Testis (tissue), 3 donors: ENCODE data around the gene EHMT1. TPM values are rescaled to one million over a fixed set of nuclear protein-coding genes. Genes with fewer than 3 reads are reported as not detected.
"Not testable (repeated sequence)": the region's sequence is repeated elsewhere in the genome, so short reads cannot be mapped to it uniquely, and the experiment has no call there.

Experiments used
- DNase-seq: peaks from one replicate; pipeline ENCODE4 v3.0.0-alpha.2; 2019
- H3K27ac ChIP-seq, 2 donors: fragments of 200-600 bp; sonication (generic); one replicate each; pipeline ENCODE4 v1.5.1; 2019
- H3K27me3 ChIP-seq: fragments of 200-600 bp; sonication (generic); one replicate; pipeline ENCODE4 v1.5.1; 2019
- H3K36me3 ChIP-seq: fragments of 200-600 bp; sonication (generic); one replicate; pipeline ENCODE4 v1.5.1; 2017; ENCODE audit warnings: low read depth; ENCODE audit errors: missing control alignments
- H3K4me1 ChIP-seq: fragments of 200-600 bp; sonication (generic); one replicate; pipeline ENCODE4 v1.5.1; 2019
- H3K4me3 ChIP-seq, 2 donors: fragments of 200-600 bp; sonication (generic); one replicate each; pipeline ENCODE4 v1.5.1; 2017 to 2019
- H3K9me3 ChIP-seq: fragments of 200-600 bp; sonication (generic); one replicate; pipeline ENCODE4 v1.5.1; 2017
- POLR2A ChIP-seq: fragments of 450-650 bp; IDR thresholded peaks from one replicate; pipeline ENCODE4 v1.6.1; 2017; ENCODE audit warnings: antibody characterized with exemption, mild to moderate bottlenecking, moderate library complexity
- WGBS, 2 donors: methylation state at CpG; one replicate each; pipeline ENCODE4 v1.1.5; 2018; 5-methylcytosine and 5-hydroxymethylcytosine counted together
- intact Hi-C: fragments of 100-400 bp; cut with DNase I; formaldehyde crosslinking; loops from one replicate; pipeline ENCODE4 v1.15.1; 2023; ENCODE audit warnings: low total_unique reads
- polyA plus RNA-seq: library from polyadenylated mRNA; stranded (reverse); fragments of 350-450 nt; fragmentation: Illumina TruSeq; extraction: RNeasy Lipid Tissue Mini Kit (QIAGEN cat#74804); gene quantifications from one replicate; pipeline ENCODE4 v1.2.3, GENCODE V29; 2014; ENCODE audit warnings: low read depth, low replicate concordance; ENCODE audit not compliant: insufficient read depth
- total RNA-seq, 2 donors: library from RNA; depleted of rRNA; stranded (reverse); fragments of >200 nt; gene quantifications; one replicate each; pipeline ENCODE4 v1.2.3, GENCODE V29; 2016
- TF ChIP-seq, protein P1 (sequence below), 3 experiments: fragments of 450-650 bp in 2 of 3; fragments of 200-600 bp in 1 of 3; sonication (generic) in 1 of 3; IDR thresholded peaks; one replicate each; pipeline ENCODE4 v1.5.1; 2016 to 2019; ENCODE audit warnings: antibody characterized with exemption in 3 of 3, mild to moderate bottlenecking in 2 of 3, moderate library complexity in 1 of 3

EHMT1 gene
- total and polyA plus RNA-seq, 3 donors from 2014 or later, result 116 to 207 (median 193) TPM

GRCh38 chr9:137626464-137626863 is 7.7 kb downstream of the EHMT1 start:
- Histone ChIP-seq H3K4me3 (no peak overlapping the region), H3K9me3 (no peaks in the 10 kb centered on the region), H3K27ac (no peak overlapping the region), H3K36me3 (no peaks in the 10 kb centered on the region), H3K4me1 (peaks cover 23% of the 10 kb centered on the region), H3K27me3 (no peaks in the 10 kb centered on the region)
- intact Hi-C loops, result no loop called here
- no peak for DNase-seq
- TF ChIP-seq, protein P1, sequence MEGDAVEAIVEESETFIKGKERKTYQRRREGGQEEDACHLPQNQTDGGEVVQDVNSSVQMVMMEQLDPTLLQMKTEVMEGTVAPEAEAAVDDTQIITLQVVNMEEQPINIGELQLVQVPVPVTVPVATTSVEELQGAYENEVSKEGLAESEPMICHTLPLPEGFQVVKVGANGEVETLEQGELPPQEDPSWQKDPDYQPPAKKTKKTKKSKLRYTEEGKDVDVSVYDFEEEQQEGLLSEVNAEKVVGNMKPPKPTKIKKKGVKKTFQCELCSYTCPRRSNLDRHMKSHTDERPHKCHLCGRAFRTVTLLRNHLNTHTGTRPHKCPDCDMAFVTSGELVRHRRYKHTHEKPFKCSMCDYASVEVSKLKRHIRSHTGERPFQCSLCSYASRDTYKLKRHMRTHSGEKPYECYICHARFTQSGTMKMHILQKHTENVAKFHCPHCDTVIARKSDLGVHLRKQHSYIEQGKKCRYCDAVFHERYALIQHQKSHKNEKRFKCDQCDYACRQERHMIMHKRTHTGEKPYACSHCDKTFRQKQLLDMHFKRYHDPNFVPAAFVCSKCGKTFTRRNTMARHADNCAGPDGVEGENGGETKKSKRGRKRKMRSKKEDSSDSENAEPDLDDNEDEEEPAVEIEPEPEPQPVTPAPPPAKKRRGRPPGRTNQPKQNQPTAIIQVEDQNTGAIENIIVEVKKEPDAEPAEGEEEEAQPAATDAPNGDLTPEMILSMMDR (IDR thresholded peaks at IDR 0.05), result no peak
- TF ChIP-seq POLR2A, result no peak
- 77% methylated on average over 4 of the region's 4 CpGs for WGBS, 2 donors

DNA sequence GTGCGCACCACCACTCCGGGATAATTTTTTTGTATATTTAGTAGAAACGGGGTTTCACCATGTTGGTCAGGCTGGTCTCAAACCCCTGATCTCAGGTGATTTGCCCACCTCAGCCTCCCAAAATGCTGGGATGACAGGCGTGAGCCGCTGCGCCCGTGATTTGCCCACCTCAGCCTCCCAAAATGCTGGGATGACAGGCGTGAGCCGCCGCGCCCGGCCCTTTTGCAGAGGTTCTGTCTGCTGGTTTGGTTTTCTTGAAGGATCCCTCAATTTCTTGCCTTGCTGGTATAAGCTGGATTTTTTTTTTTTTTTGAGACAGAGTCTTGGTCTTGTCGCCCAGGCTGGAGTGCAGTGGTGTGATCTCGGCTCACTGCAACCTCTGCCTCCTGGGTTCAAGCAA is 8.6 kb downstream of the EHMT1 start:
- intact Hi-C loops, H3K9me3 ChIP-seq, H3K4me3 ChIP-seq, DNase-seq, H3K27ac ChIP-seq, H3K36me3 ChIP-seq, H3K27me3 ChIP-seq: not testable (repeated sequence)
- H3K4me1 ChIP-seq, result peaks cover 20% of the 10 kb centered on the region
- WGBS, 2 donors, result 95 to 97% methylated on average over 14 of the region's 14 CpGs

- no peak for DNase-seq
- WGBS, 2 donors, result 43 to 58% methylated on average over 1 of the region's 1 CpG
- Histone ChIP-seq H3K9me3 (no peaks in the 10 kb centered on the region), H3K36me3 (no peaks in the 10 kb centered on the region), H3K4me1 (peaks cover 19% of the 10 kb centered on the region), H3K27me3 (no peaks in the 10 kb centered on the region), H3K27ac (no peak overlapping the region), H3K4me3 (no peak overlapping the region)
- TF ChIP-seq, protein P1 (IDR thresholded peaks at IDR 0.05), result no peak
- no peak for TF ChIP-seq POLR2A
- intact Hi-C loops, result no loop called here
These were observed 11.3 kb downstream of the EHMT1 start for GRCh38 chr9:137630126-137630525.

DNA sequence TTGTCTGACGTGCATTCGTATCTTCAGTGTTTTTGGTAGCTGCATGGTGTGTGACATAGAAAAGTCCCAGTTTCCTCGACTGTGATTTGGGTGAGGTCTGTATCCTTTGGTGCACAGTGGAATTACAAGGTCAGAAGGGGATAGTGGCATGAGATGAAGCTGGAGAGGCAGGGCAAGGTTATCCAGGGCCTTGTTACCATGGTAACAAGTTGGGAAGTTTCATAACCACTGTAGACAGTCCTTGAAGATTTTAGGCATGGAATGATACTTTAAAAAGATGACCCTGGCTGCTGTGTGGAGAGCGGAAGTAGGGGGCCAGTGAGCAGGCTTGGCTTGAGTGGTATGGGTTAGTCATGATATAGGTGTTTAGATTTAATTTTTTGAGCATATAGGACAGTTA is 11.9 kb downstream of the EHMT1 start:
- TF ChIP-seq, protein P1 (IDR thresholded peaks at IDR 0.05), result no peak
- TF ChIP-seq POLR2A, result no peak
- Histone ChIP-seq H3K27ac (peak overlapping the region in 1 of 2 donors; percentile 39), H3K4me3 (no peak overlapping the region), H3K9me3 (no peaks in the 10 kb centered on the region), H3K4me1 (peaks cover 19% of the 10 kb centered on the region), H3K36me3 (no peaks in the 10 kb centered on the region), H3K27me3 (no peaks in the 10 kb centered on the region)
- intact Hi-C loops, result no loop called here
- no peak for DNase-seq
- 27 to 29% methylated on average over 4 of the region's 4 CpGs for WGBS, 2 donors

- no peak for TF ChIP-seq POLR2A
- TF ChIP-seq, protein P1 (IDR thresholded peaks at IDR 0.05), result no peak
- Histone ChIP-seq H3K4me1 (peaks cover 19% of the 10 kb centered on the region), H3K4me3 (no peak overlapping the region), H3K36me3 (no peaks in the 10 kb centered on the region), H3K27ac (no peak overlapping the region), H3K27me3 (no peaks in the 10 kb centered on the region), H3K9me3 (no peaks in the 10 kb centered on the region)
- intact Hi-C loops, result no loop called here
- 81% methylated on average over 16 of the region's 16 CpGs for WGBS, 2 donors
- no peak for DNase-seq
These were observed 12.8 kb downstream of the EHMT1 start for GRCh38 chr9:137631345-137632229.
